K562 (cell line): ENCODE data around the gene MIP. TPM values are rescaled to one million over a fixed set of nuclear protein-coding genes. Genes with fewer than 3 reads are reported as not detected.
A peak's percentile ranks its signal among the peaks of the same experiment; 100 is the strongest.

Experiments used
- E2F4 ChIP-seq: sonication (generic); formaldehyde crosslinking; IDR thresholded peaks from 2 replicates; pipeline ENCODE4 v1.8.0; 2022; ENCODE audit warnings: mild to moderate bottlenecking, low read depth, missing genetic modification reagents
- FOS ChIP-seq: IDR thresholded peaks from 3 replicates; pipeline ENCODE4 v1.6.1; 2011; ENCODE audit not compliant: insufficient read length; ENCODE audit errors: extremely low read depth
- GMEB1 ChIP-seq: fragments of 250-450 bp; sonication (Bioruptor Pico); IDR thresholded peaks from 2 replicates; pipeline ENCODE4 v1.4.0; 2020; ENCODE audit warnings: mild to moderate bottlenecking
- HOMEZ ChIP-seq: fragments of 250-450 bp; sonication (Bioruptor Pico); IDR thresholded peaks from 2 replicates; pipeline ENCODE4 v1.4.0; 2020; ENCODE audit warnings: mild to moderate bottlenecking, moderate library complexity
- NFE2 ChIP-seq: IDR thresholded peaks from 2 replicates; pipeline ENCODE4 v1.6.1; 2014; ENCODE audit warnings: antibody characterized with exemption, low read depth
- NFIC ChIP-seq: fragments of 450-650 bp; IDR thresholded peaks from 2 replicates; pipeline ENCODE4 v1.6.1; 2017; ENCODE audit warnings: mild to moderate bottlenecking, inconsistent platforms
- NR2C2 ChIP-seq, 2 experiments: fragments of 200-800 bp in 1 of 2; sonication (Bioruptor generic) in 1 of 2; sonication (generic) in 1 of 2; formaldehyde crosslinking in 1 of 2; IDR thresholded peaks; 2 replicates each; pipeline versions ENCODE4 v1.6.1 to v1.8.0; 2016 to 2022; ENCODE audit warnings: mild to moderate bottlenecking in 1 of 2, missing compliant biosample characterization in 1 of 2, missing genetic modification characterization in 1 of 2, missing genetic modification reagents in 1 of 2
- RBM22 ChIP-seq: fragments of 200-400 bp; formaldehyde crosslinking; IDR thresholded peaks from 2 replicates; pipeline ENCODE4 v1.6.1; 2018; ENCODE audit warnings: low read length, low read depth; ENCODE audit not compliant: poor library complexity, severe bottlenecking
- SMARCE1 ChIP-seq: fragments of 450-650 bp; IDR thresholded peaks from 2 replicates; pipeline ENCODE4 v1.7.1; 2016; ENCODE audit warnings: mild to moderate bottlenecking
- SP2 ChIP-seq: IDR thresholded peaks from 2 replicates; pipeline ENCODE4 v1.6.1; 2011; ENCODE audit warnings: mild to moderate bottlenecking, low read depth, low read length, moderate library complexity; ENCODE audit not compliant: poor library complexity, severe bottlenecking; ENCODE audit errors: extremely low read depth
- TAF15 ChIP-seq: fragments of 200-400 bp; formaldehyde crosslinking; IDR thresholded peaks from 2 replicates; pipeline ENCODE4 v1.6.1; 2017; ENCODE audit warnings: mild to moderate bottlenecking, low read depth, low read length, moderate library complexity
- TCF7L2 ChIP-seq: fragments of 150-350 bp; IDR thresholded peaks from 2 replicates; pipeline ENCODE4 v1.6.1; 2016; ENCODE audit warnings: low read depth, mild to moderate bottlenecking, low read length, moderate library complexity
- TRIM25 ChIP-seq: fragments of 450-650 bp; IDR thresholded peaks from 2 replicates; pipeline ENCODE4 v1.7.0; 2016; ENCODE audit warnings: borderline replicate concordance
- YY1 ChIP-seq, 3 experiments: IDR thresholded peaks; 2 replicates each; pipeline ENCODE4 v1.6.1; 2011; ENCODE audit warnings: low read length in 2 of 3, mild to moderate bottlenecking in 2 of 3, moderate library complexity in 2 of 3, borderline replicate concordance in 1 of 3, control low read depth in 1 of 3, low read depth in 1 of 3; ENCODE audit not compliant: insufficient read depth in 3 of 3, insufficient replicate concordance in 2 of 3, control insufficient read depth in 1 of 3, insufficient read length in 1 of 3; ENCODE audit errors: extremely low read depth in 1 of 3
- ZBTB1 ChIP-seq: sonication (generic); formaldehyde crosslinking; IDR thresholded peaks from 2 replicates; pipeline ENCODE4 v1.8.1; 2023; ENCODE audit warnings: missing genetic modification reagents, low read depth, mild to moderate bottlenecking, borderline replicate concordance
- ZFPM2 ChIP-seq: fragments of 250-450 bp; sonication (Bioruptor Pico); IDR thresholded peaks from 2 replicates; pipeline ENCODE4 v1.5.1; 2022; ENCODE audit warnings: mild to moderate bottlenecking
- polyA plus RNA-seq, 8 experiments: library from polyadenylated mRNA; depleted of rRNA in 4 of 8; stranded (reverse) in 5 of 8; unstranded in 3 of 8; fragments of >200 nt; fragmentation: Nextera tagmentation in 2 of 8; fragmentation: Illumina TruSeq in 1 of 8; extraction: Ambion mirVana in 2 of 8; extraction: Trizol in 1 of 8; gene quantifications; 2 replicates each; pipeline versions ENCODE4 v1.2.1 to v1.2.3, GENCODE V29; 2011 to 2014; ENCODE audit warnings: inconsistent platforms in 1 of 8, missing spikeins in 1 of 8
- total RNA-seq, 7 experiments: library from RNA; depleted of rRNA in 6 of 7; stranded (reverse); fragments of >200 nt in 6 of 7; fragmentation: Illumina TruSeq in 2 of 7; extraction: Trizol in 2 of 7; gene quantifications; 2 replicates each; pipeline versions ENCODE4 v1.2.1 to v1.2.3, GENCODE V29; 2011 to 2021; ENCODE audit warnings: low replicate concordance in 1 of 7
- TF ChIP-seq, protein P1 (sequence below): fragments of 450-650 bp; IDR thresholded peaks from 2 replicates; pipeline ENCODE4 v1.6.1; 2014; ENCODE audit warnings: low read depth, mild to moderate bottlenecking, moderate library complexity, borderline replicate concordance

MIP gene
- total and polyA plus RNA-seq, 9 of the 15 experiments (the other 6 are each of a cell fraction or from before 2014, with no cell fraction given), result 0.09 to 0.36 (median 0.19) TPM; not detected in 5

DNA sequence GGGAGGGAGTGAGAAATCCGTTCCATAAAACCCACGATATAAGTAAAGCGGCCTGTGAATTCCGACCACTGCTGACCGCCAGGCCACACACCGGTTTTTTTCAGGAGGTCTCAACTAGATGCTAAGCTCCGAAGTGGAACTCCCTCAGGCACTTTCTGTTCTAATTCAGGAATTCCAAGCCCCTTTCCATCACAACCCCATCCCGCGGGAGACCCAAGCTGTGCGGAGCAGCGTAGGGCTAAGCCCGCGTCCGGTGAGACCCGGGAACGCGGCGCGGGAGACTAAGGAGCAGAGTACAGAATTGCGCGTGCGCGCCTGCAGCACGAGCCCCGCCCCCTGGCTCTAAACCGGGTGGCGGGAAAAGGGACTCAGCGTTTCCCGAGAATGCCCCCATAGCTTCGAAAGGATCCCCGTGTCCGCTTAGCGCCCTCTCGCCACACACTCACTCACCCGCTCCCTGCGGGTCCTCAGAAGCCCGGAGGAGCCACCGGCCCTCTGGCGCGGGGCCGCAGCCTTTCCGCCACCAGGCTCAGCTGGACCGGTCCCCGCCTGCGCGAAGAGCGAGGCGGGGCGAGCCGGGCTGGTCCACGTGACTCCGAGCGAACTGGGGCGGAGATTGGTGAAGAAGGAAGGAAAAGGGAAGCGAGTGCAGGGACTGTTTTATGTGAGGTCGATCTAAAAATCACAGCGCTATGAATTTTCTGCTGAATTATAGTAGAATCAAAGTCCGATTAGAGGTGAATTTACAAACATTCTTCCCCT lies 5.4 kb downstream of the MIP start, which contains the start of gene TIMELESS (continued):
- TF ChIP-seq, protein P1, sequence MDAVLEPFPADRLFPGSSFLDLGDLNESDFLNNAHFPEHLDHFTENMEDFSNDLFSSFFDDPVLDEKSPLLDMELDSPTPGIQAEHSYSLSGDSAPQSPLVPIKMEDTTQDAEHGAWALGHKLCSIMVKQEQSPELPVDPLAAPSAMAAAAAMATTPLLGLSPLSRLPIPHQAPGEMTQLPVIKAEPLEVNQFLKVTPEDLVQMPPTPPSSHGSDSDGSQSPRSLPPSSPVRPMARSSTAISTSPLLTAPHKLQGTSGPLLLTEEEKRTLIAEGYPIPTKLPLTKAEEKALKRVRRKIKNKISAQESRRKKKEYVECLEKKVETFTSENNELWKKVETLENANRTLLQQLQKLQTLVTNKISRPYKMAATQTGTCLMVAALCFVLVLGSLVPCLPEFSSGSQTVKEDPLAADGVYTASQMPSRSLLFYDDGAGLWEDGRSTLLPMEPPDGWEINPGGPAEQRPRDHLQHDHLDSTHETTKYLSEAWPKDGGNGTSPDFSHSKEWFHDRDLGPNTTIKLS, result no peak
- TF ChIP-seq TRIM25, result no peak
- peak in 1 of 3 experiments; percentile 58 for TF ChIP-seq YY1 (IDR thresholded peaks at IDR 0.05; ENCODE audit: borderline replicate concordance in 1 of 3, control insufficient read depth in 1 of 3, extremely low read depth in 1 of 3, insufficient read depth in 3 of 3, insufficient read length in 1 of 3, insufficient replicate concordance in 2 of 3, low read depth in 1 of 3, low read length in 2 of 3)
- TF ChIP-seq GMEB1 (CRISPR knock-in tag), result no peak
- TF ChIP-seq ZBTB1 (CRISPR knock-in tag), result 0 out of 2 replicates have a peak, but pooled peaks have one; percentile 59
- TF ChIP-seq TCF7L2, result 0 out of 2 replicates have a peak, but pooled peaks have one; percentile 41
- peak; percentile 12; the same call in 1 of the 2 replicates for TF ChIP-seq NFE2
- TF ChIP-seq ZFPM2 (CRISPR knock-in tag), result no peak
- TF ChIP-seq TAF15, result no peak
- TF ChIP-seq E2F4, result peak; percentile 93
- TF ChIP-seq SMARCE1, result no peak
- TF ChIP-seq HOMEZ (CRISPR knock-in tag), result no peak
- TF ChIP-seq RBM22, result no peak
- TF ChIP-seq NR2C2 (CRISPR knock-in tag; IDR thresholded peaks at IDR 0.05), result no peak
- TF ChIP-seq NR2C2 (tag; IDR thresholded peaks at IDR 0.05), result peak; percentile 57
- TF ChIP-seq NFIC, result peak; percentile 45; the same call in 1 of the 2 replicates
- no peak for TF ChIP-seq SP2
- no peak for TF ChIP-seq FOS
